ENCODE measurements around the gene SRGAP1. TPM values are rescaled to one million over a fixed set of nuclear protein-coding genes. Genes with fewer than 3 reads are reported as not detected.

Gene SRGAP1
- total and polyA plus RNA-seq, 2 experiments from 2014 or later = 9.2 to 10.8 TPM

- TF ChIP-seq EZH2phosphoT487 (IDR thresholded peaks at IDR 0.05; ENCODE audit: low read depth, severe bottlenecking, unreplicated experiment) = no peak
- 93% methylated on average over 3 of the region's 3 CpGs for whole genome bisulfite sequencing (ENCODE audit: low lambda C conversion rate, missing lambda C conversion rate)
Observed at GRCh38 chr12:63965936-63966605, 121.6 kb downstream of the SRGAP1 start.

DNA sequence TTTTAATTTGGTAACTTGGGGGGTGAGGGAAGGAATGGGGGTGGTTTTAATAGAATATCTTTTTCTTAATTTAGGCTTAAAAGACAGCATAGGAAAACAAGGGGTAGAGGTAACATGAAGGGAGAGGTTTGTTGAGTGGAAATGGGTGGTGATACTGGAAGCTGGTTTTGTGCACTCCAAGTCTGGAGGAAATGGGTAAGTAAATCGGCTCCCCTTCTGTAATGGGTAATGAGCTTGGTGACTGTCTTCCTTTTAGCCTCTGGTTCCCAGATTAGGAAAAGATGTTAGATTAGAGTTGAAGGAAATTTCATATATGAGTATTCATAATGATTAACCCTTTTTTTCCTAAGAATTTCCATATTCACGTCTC lies 122.1 kb downstream of the SRGAP1 start:
- no peaks in the 10 kb centered on the region for H3K27me3 ChIP-seq
- H3K4me3 ChIP-seq = no peak overlapping the region
- H3K4me2 ChIP-seq = no peak overlapping the region
- H3K79me2 ChIP-seq = peaks cover 17% of the 10 kb centered on the region
- no peak overlapping the region for H2AFZ ChIP-seq
- no peak for DNase-seq (ENCODE audit: low spot score)
- no peaks in the 10 kb centered on the region for H3K4me1 ChIP-seq (ENCODE audit: insufficient read depth)
- 94% methylated on average over 2 of the region's 2 CpGs for WGBS (ENCODE audit: low lambda C conversion rate, missing lambda C conversion rate)
- H3K9me3 ChIP-seq (ENCODE audit: low read depth) = no peaks in the 10 kb centered on the region
- no peak overlapping the region for H3K27ac ChIP-seq
- H4K20me1 ChIP-seq (ENCODE audit: insufficient read depth, poor library complexity, severe bottlenecking) = no peaks in the 10 kb centered on the region
- TF ChIP-seq EZH2phosphoT487 (IDR thresholded peaks at IDR 0.05; ENCODE audit: low read depth, severe bottlenecking, unreplicated experiment) (no peak), EZH2 (IDR thresholded peaks at IDR 0.05; ENCODE audit: borderline replicate concordance) (no peak)
- TF ChIP-seq, protein P1, sequence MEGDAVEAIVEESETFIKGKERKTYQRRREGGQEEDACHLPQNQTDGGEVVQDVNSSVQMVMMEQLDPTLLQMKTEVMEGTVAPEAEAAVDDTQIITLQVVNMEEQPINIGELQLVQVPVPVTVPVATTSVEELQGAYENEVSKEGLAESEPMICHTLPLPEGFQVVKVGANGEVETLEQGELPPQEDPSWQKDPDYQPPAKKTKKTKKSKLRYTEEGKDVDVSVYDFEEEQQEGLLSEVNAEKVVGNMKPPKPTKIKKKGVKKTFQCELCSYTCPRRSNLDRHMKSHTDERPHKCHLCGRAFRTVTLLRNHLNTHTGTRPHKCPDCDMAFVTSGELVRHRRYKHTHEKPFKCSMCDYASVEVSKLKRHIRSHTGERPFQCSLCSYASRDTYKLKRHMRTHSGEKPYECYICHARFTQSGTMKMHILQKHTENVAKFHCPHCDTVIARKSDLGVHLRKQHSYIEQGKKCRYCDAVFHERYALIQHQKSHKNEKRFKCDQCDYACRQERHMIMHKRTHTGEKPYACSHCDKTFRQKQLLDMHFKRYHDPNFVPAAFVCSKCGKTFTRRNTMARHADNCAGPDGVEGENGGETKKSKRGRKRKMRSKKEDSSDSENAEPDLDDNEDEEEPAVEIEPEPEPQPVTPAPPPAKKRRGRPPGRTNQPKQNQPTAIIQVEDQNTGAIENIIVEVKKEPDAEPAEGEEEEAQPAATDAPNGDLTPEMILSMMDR (IDR thresholded peaks at IDR 0.05; ENCODE audit: poor library complexity) = no peak
- H3K9me2 ChIP-seq (replicated peaks; ENCODE audit: insufficient read depth) = no peaks in the 10 kb centered on the region
- H3K36me3 ChIP-seq (replicated peaks; ENCODE audit: insufficient read depth, low read depth) = no peaks in the 10 kb centered on the region

More at GRCh38 chr12:63965936-63966605, 121.6 kb downstream of the SRGAP1 start:
- Histone ChIP-seq H3K9me3 (ENCODE audit: low read depth) (no peaks in the 10 kb centered on the region), H4K20me1 (ENCODE audit: insufficient read depth, poor library complexity, severe bottlenecking) (no peaks in the 10 kb centered on the region), H2AFZ (no peak overlapping the region), H3K9me2 (replicated peaks; ENCODE audit: insufficient read depth) (no peaks in the 10 kb centered on the region), H3K4me2 (no peak overlapping the region), H3K4me3 (no peak overlapping the region), H3K27ac (no peak overlapping the region), H3K4me1 (ENCODE audit: insufficient read depth) (no peaks in the 10 kb centered on the region), H3K36me3 (replicated peaks; ENCODE audit: insufficient read depth, low read depth) (no peaks in the 10 kb centered on the region), H3K79me2 (peaks cover 17% of the 10 kb centered on the region), H3K27me3 (no peaks in the 10 kb centered on the region)
- DNase-seq (ENCODE audit: low spot score) = no peak

DNA sequence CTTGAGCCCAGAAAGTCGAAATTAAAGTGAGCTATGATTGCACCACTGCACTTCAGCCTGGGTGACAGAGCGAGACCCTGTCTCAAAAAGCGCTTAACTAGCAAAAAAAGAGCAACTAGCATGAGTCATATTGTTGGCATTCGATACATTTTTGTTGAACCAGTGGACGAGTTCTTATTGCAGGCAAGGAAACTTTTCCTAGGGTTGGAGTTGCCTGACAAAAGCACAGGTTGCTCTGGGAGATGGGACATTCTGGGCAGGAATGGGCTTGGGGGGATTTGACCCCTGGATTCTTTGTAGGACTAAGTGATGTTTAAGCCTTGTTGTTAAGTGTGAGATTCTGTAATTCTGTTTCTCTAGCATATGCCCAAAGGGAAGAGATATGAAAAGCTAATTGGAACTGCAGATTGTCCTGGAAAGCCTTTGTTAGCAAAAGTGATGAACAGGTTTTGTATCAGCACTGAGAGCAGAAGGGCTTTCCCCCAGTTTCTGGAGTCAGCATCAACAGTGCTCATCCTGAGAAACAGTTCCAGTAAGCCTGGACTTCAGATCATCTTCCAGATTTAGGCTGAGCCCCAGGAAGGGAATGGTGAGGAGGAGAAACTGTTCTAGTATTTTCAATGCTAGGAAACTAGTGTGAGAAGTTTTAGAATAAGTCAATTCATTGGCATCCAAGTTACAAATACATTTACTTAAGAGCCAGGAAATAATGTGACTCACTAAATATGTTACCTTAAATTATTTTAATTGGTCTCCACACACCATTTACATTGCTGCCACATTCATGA lies 123.1 kb downstream of the SRGAP1 start:
- no peak overlapping the region for H3K4me2 ChIP-seq
- peaks cover 15% of the 10 kb centered on the region for H3K79me2 ChIP-seq
- no peaks in the 10 kb centered on the region for H3K27me3 ChIP-seq
- no peaks in the 10 kb centered on the region for H3K4me1 ChIP-seq (ENCODE audit: insufficient read depth)
- H4K20me1 ChIP-seq (ENCODE audit: insufficient read depth, poor library complexity, severe bottlenecking) = no peaks in the 10 kb centered on the region
- H2AFZ ChIP-seq = no peak overlapping the region
- no peak overlapping the region for H3K27ac ChIP-seq
- no peak for DNase-seq (ENCODE audit: low spot score)
- H3K36me3 ChIP-seq (replicated peaks; ENCODE audit: insufficient read depth, low read depth) = no peaks in the 10 kb centered on the region
- no peaks in the 10 kb centered on the region for H3K9me3 ChIP-seq (ENCODE audit: low read depth)
- TF ChIP-seq EZH2 (IDR thresholded peaks at IDR 0.05; ENCODE audit: borderline replicate concordance) (no peak), EZH2phosphoT487 (IDR thresholded peaks at IDR 0.05; ENCODE audit: low read depth, severe bottlenecking, unreplicated experiment) (no peak)
- TF ChIP-seq, protein P1 (IDR thresholded peaks at IDR 0.05; ENCODE audit: poor library complexity) = no peak
- H3K9me2 ChIP-seq (replicated peaks; ENCODE audit: insufficient read depth) = no peaks in the 10 kb centered on the region
- 84% methylated on average over 5 of the region's 5 CpGs for WGBS (ENCODE audit: low lambda C conversion rate, missing lambda C conversion rate)
- no peak overlapping the region for H3K4me3 ChIP-seq

DNA sequence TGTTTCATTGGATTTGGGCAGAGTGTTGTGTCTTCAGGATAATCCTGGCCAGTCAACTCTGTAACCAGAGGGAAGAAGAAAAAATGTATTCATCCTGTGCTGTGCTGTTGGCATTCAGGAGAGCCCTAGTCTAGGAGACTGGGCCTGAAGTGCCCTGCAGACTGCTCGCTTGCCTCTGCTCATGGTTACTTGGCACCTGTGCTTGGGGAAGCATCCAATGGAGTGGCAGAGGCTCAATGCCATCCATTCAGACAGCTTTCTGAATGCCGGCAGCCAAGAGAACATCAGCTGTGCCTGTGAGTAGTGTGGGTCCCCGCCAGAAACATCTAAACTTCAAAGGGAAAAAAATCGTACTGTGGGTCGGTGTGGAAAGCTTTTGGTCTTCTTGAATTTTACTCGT lies 124.2 kb downstream of the SRGAP1 start:
- H2AFZ ChIP-seq = no peak overlapping the region
- H3K4me3 ChIP-seq = no peak overlapping the region
- H3K27me3 ChIP-seq = no peaks in the 10 kb centered on the region
- H4K20me1 ChIP-seq (ENCODE audit: insufficient read depth, poor library complexity, severe bottlenecking) = no peaks in the 10 kb centered on the region
- no peak for TF ChIP-seq EZH2 (IDR thresholded peaks at IDR 0.05; ENCODE audit: borderline replicate concordance)
- TF ChIP-seq EZH2phosphoT487 (IDR thresholded peaks at IDR 0.05; ENCODE audit: low read depth, severe bottlenecking, unreplicated experiment) = no peak
- TF ChIP-seq, protein P1 (IDR thresholded peaks at IDR 0.05; ENCODE audit: poor library complexity) = no peak
- 93% methylated on average over 6 of the region's 6 CpGs for WGBS (ENCODE audit: low lambda C conversion rate, missing lambda C conversion rate)
- peaks cover 20% of the 10 kb centered on the region for H3K79me2 ChIP-seq
- no peak overlapping the region for H3K27ac ChIP-seq
- H3K36me3 ChIP-seq (replicated peaks; ENCODE audit: insufficient read depth, low read depth) = no peaks in the 10 kb centered on the region
- no peaks in the 10 kb centered on the region for H3K4me1 ChIP-seq (ENCODE audit: insufficient read depth)
- H3K9me3 ChIP-seq (ENCODE audit: low read depth) = no peaks in the 10 kb centered on the region
- DNase-seq (ENCODE audit: low spot score) = no peak
- H3K9me2 ChIP-seq (replicated peaks; ENCODE audit: insufficient read depth) = no peaks in the 10 kb centered on the region
- no peak overlapping the region for H3K4me2 ChIP-seq
